ENCODE measurements around the gene PIK3C3.

DNA sequence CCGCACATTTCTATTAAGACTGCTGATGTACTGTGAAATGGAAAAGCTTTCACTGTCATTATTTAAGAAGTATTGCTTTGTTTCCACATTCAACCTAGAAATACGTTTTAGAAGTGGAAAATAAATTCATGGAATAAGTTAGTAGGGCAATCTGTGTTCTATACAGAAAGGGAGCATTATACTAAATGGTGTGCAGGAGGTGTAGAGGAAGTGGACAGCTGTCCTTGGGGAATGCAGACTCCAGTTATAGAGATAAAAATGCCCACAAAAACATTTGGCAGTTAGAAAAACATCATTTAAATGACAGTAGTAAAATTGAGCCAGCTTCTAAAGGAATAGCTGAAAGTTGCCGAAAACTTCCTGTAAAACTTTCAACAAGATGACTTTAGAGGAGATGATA, 46.8 kb downstream of the PIK3C3 start:
- TF ChIP-seq, protein P1, sequence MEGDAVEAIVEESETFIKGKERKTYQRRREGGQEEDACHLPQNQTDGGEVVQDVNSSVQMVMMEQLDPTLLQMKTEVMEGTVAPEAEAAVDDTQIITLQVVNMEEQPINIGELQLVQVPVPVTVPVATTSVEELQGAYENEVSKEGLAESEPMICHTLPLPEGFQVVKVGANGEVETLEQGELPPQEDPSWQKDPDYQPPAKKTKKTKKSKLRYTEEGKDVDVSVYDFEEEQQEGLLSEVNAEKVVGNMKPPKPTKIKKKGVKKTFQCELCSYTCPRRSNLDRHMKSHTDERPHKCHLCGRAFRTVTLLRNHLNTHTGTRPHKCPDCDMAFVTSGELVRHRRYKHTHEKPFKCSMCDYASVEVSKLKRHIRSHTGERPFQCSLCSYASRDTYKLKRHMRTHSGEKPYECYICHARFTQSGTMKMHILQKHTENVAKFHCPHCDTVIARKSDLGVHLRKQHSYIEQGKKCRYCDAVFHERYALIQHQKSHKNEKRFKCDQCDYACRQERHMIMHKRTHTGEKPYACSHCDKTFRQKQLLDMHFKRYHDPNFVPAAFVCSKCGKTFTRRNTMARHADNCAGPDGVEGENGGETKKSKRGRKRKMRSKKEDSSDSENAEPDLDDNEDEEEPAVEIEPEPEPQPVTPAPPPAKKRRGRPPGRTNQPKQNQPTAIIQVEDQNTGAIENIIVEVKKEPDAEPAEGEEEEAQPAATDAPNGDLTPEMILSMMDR (IDR thresholded peaks at IDR 0.05; ENCODE audit: control extremely low read depth in 1 of 3, insufficient read depth in 1 of 3, low read depth in 1 of 3, low read length in 3 of 3) = no peak
- no peak for TF ChIP-seq MAFK (IDR thresholded peaks at IDR 0.05; ENCODE audit: low read depth, low read length)
- TF ChIP-seq YY1 (IDR thresholded peaks at IDR 0.05; ENCODE audit: low read depth, low read length) = no peak
- TF ChIP-seq, protein P2, sequence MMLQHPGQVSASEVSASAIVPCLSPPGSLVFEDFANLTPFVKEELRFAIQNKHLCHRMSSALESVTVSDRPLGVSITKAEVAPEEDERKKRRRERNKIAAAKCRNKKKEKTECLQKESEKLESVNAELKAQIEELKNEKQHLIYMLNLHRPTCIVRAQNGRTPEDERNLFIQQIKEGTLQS (IDR thresholded peaks at IDR 0.05; ENCODE audit: insufficient read depth, low read depth, low read length) = no peak
- no peak for TF ChIP-seq SUZ12 (IDR thresholded peaks at IDR 0.05; ENCODE audit: low read length)
- no peak for TF ChIP-seq TAF1 (IDR thresholded peaks at IDR 0.05; ENCODE audit: low read depth, low read length)
- TF ChIP-seq SP1 (IDR thresholded peaks at IDR 0.05; ENCODE audit: low read depth, low read length) = no peak
- TF ChIP-seq GTF2F1 (IDR thresholded peaks at IDR 0.05; ENCODE audit: borderline replicate concordance, low read depth, low read length) = no peak
- TF ChIP-seq JUN (IDR thresholded peaks at IDR 0.05; ENCODE audit: low read depth, low read length) = no peak
- TF ChIP-seq, protein P3, sequence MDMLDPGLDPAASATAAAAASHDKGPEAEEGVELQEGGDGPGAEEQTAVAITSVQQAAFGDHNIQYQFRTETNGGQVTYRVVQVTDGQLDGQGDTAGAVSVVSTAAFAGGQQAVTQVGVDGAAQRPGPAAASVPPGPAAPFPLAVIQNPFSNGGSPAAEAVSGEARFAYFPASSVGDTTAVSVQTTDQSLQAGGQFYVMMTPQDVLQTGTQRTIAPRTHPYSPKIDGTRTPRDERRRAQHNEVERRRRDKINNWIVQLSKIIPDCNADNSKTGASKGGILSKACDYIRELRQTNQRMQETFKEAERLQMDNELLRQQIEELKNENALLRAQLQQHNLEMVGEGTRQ (IDR thresholded peaks at IDR 0.05; ENCODE audit: low read length) = no peak
- no peak for TF ChIP-seq EP300 (IDR thresholded peaks at IDR 0.05; ENCODE audit: borderline replicate concordance in 1 of 2, low read depth in 2 of 2, low read length in 2 of 2)
- TF ChIP-seq, protein P4, sequence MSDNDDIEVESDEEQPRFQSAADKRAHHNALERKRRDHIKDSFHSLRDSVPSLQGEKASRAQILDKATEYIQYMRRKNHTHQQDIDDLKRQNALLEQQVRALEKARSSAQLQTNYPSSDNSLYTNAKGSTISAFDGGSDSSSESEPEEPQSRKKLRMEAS (IDR thresholded peaks at IDR 0.05) = no peak
- TF ChIP-seq HDAC6 (IDR thresholded peaks at IDR 0.05; ENCODE audit: low read depth, low read length) = no peak
